ENCODE measurements around the gene LSR. TPM values are rescaled to one million over a fixed set of nuclear protein-coding genes. Genes with fewer than 3 reads are reported as not detected.
A peak's percentile ranks its signal among the peaks of the same experiment; 100 is the strongest.
"Not testable (repeated sequence)": the region's sequence is repeated elsewhere in the genome, so short reads cannot be mapped to it uniquely, and the experiment has no call there.

LSR gene
- total RNA-seq, 1 donor from 2014 or later: 0.83 TPM

DNA sequence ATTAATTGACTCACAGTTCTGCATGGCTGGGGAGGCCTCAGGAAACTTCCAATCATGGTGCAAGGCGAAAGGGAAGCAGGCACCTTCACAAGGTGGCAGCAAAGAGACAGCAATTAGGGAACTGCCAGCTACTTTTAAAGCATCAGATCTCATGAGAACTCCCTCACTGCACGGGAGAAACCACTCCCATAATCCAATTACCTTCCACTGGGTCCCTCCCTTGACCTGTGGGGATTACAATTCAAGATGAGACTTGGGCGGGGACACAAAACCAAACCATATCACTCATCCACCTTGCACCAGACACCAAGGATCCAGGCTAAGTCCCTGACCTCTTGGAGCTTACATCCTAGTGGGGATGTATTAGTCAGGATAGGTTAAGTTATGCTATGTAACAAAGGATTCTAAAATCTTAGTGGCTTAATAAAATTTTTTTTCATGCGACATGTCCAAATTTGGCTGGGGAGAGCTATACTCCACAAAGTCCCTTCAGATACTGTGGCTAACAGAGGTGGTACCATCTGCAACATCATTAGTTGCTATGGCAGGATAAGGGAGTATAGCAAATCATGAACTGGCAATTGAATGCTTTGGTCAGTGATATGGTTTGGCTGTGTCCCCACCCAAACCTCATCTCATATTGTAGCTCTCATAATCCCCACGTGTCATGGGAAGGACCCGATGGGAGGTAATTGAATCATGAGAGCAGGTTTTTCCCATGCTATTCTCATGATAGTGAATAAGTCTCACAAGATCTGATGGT is 12.0 kb upstream of the LSR start:
- TF ChIP-seq, protein P1, sequence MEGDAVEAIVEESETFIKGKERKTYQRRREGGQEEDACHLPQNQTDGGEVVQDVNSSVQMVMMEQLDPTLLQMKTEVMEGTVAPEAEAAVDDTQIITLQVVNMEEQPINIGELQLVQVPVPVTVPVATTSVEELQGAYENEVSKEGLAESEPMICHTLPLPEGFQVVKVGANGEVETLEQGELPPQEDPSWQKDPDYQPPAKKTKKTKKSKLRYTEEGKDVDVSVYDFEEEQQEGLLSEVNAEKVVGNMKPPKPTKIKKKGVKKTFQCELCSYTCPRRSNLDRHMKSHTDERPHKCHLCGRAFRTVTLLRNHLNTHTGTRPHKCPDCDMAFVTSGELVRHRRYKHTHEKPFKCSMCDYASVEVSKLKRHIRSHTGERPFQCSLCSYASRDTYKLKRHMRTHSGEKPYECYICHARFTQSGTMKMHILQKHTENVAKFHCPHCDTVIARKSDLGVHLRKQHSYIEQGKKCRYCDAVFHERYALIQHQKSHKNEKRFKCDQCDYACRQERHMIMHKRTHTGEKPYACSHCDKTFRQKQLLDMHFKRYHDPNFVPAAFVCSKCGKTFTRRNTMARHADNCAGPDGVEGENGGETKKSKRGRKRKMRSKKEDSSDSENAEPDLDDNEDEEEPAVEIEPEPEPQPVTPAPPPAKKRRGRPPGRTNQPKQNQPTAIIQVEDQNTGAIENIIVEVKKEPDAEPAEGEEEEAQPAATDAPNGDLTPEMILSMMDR (IDR thresholded peaks at IDR 0.05): no peak
- H3K36me3 Mint-ChIP-seq (ENCODE audit: unreplicated experiment): no peaks in the 10 kb centered on the region
- H3K27ac Mint-ChIP-seq (ENCODE audit: unreplicated experiment): no peak overlapping the region
- H3K4me1 Mint-ChIP-seq (ENCODE audit: unreplicated experiment): no peaks in the 10 kb centered on the region
- no peak overlapping the region for H3K4me3 Mint-ChIP-seq (ENCODE audit: unreplicated experiment)
- DNase-seq (ENCODE audit: extremely low spot score, unreplicated experiment): peak; percentile 7
- peaks cover 12% of the 10 kb centered on the region for H3K9me3 Mint-ChIP-seq (ENCODE audit: unreplicated experiment)
- H3K27me3 Mint-ChIP-seq (ENCODE audit: unreplicated experiment): peaks cover 24% of the 10 kb centered on the region

DNA sequence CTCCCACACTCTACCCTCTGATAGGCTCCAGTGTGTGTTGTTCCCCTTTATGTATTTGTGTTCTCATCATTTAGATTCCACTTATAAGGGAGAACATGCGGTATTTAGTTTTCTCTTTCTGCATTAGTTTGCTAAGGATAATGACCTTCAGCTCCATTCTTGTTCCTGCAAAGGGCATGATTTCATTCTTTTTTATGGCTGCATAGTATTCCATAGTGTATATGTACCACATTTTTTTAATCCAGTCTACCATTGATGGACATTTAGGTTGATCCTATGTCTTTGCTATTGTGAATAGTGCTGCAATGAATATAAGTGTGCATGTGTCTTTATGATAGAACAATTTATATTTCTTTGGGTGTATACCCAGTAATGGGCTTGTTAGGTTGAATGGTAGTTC is 9.2 kb upstream of the LSR start:
- H3K4me3 Mint-ChIP-seq (ENCODE audit: unreplicated experiment); H3K36me3 Mint-ChIP-seq (ENCODE audit: unreplicated experiment); H3K4me1 Mint-ChIP-seq (ENCODE audit: unreplicated experiment); DNase-seq (ENCODE audit: extremely low spot score, unreplicated experiment); H3K27ac Mint-ChIP-seq (ENCODE audit: unreplicated experiment): not testable (repeated sequence)
- Mint-ChIP-seq H3K27me3 (ENCODE audit: unreplicated experiment) (peaks cover 46% of the 10 kb centered on the region), H3K9me3 (ENCODE audit: unreplicated experiment) (peaks cover 21% of the 10 kb centered on the region)

DNA sequence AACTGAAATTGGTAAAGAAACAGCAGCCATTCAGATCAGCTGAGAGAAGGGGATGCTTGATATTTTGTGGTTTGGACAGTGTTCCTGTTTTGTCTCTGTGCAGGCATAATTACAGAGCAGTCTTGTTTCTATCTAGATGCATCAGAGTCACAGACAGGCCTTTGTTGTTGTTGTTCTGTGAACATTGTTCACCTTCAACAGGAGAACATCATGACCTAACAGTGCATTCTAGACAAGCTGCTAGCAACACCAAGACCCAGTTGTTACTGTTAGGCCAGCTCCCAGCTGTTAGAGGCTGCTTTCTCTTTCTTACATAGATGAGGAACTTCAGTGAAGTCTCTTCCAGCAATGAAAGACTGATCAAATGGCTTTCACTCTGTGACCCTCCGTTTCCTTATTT is 8.5 kb upstream of the LSR start:
- Mint-ChIP-seq H3K27me3 (ENCODE audit: unreplicated experiment) (peaks cover 49% of the 10 kb centered on the region), H3K36me3 (ENCODE audit: unreplicated experiment) (no peaks in the 10 kb centered on the region), H3K27ac (ENCODE audit: unreplicated experiment) (no peak overlapping the region), H3K4me3 (ENCODE audit: unreplicated experiment) (no peak overlapping the region), H3K4me1 (ENCODE audit: unreplicated experiment) (no peaks in the 10 kb centered on the region), H3K9me3 (ENCODE audit: unreplicated experiment) (peaks cover 21% of the 10 kb centered on the region)
- TF ChIP-seq, protein P1 (IDR thresholded peaks at IDR 0.05): no peak
- DNase-seq (ENCODE audit: extremely low spot score, unreplicated experiment): no peak

DNA sequence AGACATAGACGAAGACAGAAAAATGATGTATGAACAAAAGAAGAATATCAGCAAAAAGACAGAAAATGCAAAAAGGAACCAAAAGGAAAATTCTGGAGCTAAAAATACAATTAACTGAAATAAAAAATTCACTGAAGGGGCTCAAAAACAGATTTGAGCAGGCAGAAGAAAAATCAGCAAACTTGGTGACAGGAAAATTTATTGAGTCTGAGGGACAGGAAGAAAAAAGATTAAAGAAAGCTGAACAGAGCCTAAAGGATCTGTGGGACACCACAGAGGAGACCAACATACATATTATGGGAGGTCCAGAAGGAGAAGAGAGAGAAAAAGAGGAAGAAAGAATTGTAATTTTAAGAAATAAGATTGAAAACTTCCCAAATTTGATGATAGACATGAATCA is 7.4 kb upstream of the LSR start:
- no peaks in the 10 kb centered on the region for H3K4me1 Mint-ChIP-seq (ENCODE audit: unreplicated experiment)
- peaks cover 21% of the 10 kb centered on the region for H3K9me3 Mint-ChIP-seq (ENCODE audit: unreplicated experiment)
- H3K36me3 Mint-ChIP-seq (ENCODE audit: unreplicated experiment): no peaks in the 10 kb centered on the region
- no peak for DNase-seq (ENCODE audit: extremely low spot score, unreplicated experiment)
- TF ChIP-seq, protein P1 (IDR thresholded peaks at IDR 0.05): no peak
- peaks cover 58% of the 10 kb centered on the region for H3K27me3 Mint-ChIP-seq (ENCODE audit: unreplicated experiment)
- no peak overlapping the region for H3K27ac Mint-ChIP-seq (ENCODE audit: unreplicated experiment)
- no peak overlapping the region for H3K4me3 Mint-ChIP-seq (ENCODE audit: unreplicated experiment)

DNA sequence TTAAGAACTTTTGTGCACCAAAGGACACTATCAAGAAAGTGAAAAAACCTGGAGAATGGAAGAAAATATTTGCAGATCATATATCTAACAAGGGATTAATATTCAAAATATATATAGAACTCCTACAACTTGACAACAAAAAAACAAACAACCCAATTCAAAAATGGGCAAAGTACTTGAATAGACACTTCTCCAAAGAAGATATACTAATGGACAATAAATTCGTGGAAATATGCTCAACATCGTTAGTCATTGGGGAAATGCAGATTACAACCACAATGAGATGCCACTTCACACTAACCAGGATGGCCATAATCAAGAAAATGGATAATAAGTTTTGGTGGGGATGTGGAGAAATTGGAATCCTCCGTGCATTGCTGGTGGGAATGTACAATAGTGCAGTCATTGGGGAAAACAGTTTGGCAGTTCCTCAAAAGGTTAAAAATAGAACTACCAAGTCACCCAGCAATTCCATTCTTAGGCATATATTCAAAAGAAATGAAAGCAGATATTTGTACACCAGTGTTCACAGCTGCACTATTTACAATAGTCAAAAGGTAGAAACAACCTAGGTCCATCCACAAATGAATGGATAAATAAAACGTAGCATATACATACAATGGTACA is 2.2 kb upstream of the LSR start:
- Mint-ChIP-seq H3K4me3 (ENCODE audit: unreplicated experiment) (no peak overlapping the region), H3K27me3 (ENCODE audit: unreplicated experiment) (peaks cover 78% of the 10 kb centered on the region), H3K36me3 (ENCODE audit: unreplicated experiment) (no peaks in the 10 kb centered on the region), H3K27ac (ENCODE audit: unreplicated experiment) (no peak overlapping the region), H3K4me1 (ENCODE audit: unreplicated experiment) (peaks cover 5% of the 10 kb centered on the region), H3K9me3 (ENCODE audit: unreplicated experiment) (peaks cover 11% of the 10 kb centered on the region)
- TF ChIP-seq, protein P1 (IDR thresholded peaks at IDR 0.05): no peak
- peak; percentile 5 for DNase-seq (ENCODE audit: extremely low spot score, unreplicated experiment)
